GM21717 (cell line): ENCODE results near the gene PROB1.
"Not testable (repeated sequence)": the region's sequence is repeated elsewhere in the genome, so short reads cannot be mapped to it uniquely, and the experiment has no call there.

ENCODE experiments used
- ATAC-seq: cut with Tn5 transposase; IDR thresholded peaks from one replicate; pipeline ENCODE4 v1.9.1; 2021; ENCODE audit warnings: mild to moderate bottlenecking, moderate library complexity; ENCODE audit not compliant: unreplicated experiment

Gene PROB1

GRCh38 chr5:139379626-139380449 is 15.1 kb downstream of the PROB1 start:
- no peak for ATAC-seq

- no peak for ATAC-seq
Measured at GRCh38 chr5:139378941-139379361, 16.0 kb downstream of the PROB1 start.

GRCh38 chr5:139378101-139378825 is 16.6 kb downstream of the PROB1 start:
- no peak for ATAC-seq

- ATAC-seq, result no peak
Measured at GRCh38 chr5:139377226-139377625, 17.7 kb downstream of the PROB1 start.

GRCh38 chr5:139376364-139376763 is 18.5 kb downstream of the PROB1 start:
- no peak for ATAC-seq

GRCh38 chr5:139374909-139375308 is 20.0 kb downstream of the PROB1 start:
- no peak for ATAC-seq

- ATAC-seq, result no peak
Measured at GRCh38 chr5:139371482-139372435, 23.1 kb downstream of the PROB1 start.

- ATAC-seq, result no peak
Measured at GRCh38 chr5:139369181-139369580, 25.7 kb downstream of the PROB1 start.

GRCh38 chr5:139368613-139369012 is 26.3 kb downstream of the PROB1 start:
- ATAC-seq, result no peak

- ATAC-seq, result no peak
Measured at GRCh38 chr5:139364466-139364865, 30.4 kb downstream of the PROB1 start.

- no peak for ATAC-seq
Measured at GRCh38 chr5:139363937-139364336, 31.0 kb downstream of the PROB1 start.

GRCh38 chr5:139361835-139362429 is 33.0 kb downstream of the PROB1 start:
- ATAC-seq, result no peak

GRCh38 chr5:139360384-139360783 is 34.5 kb downstream of the PROB1 start:
- no peak for ATAC-seq

GRCh38 chr5:139358064-139358463 is 36.8 kb downstream of the PROB1 start:
- no peak for ATAC-seq

- not testable (repeated sequence) for ATAC-seq
Measured at GRCh38 chr5:139355900-139356299, 39.0 kb downstream of the PROB1 start.

- ATAC-seq, result no peak
Measured at GRCh38 chr5:139354186-139354585, 40.7 kb downstream of the PROB1 start.

- not testable (repeated sequence) for ATAC-seq
Measured at GRCh38 chr5:139347863-139348262, 47.0 kb downstream of the PROB1 start.

- not testable (repeated sequence) for ATAC-seq
Measured at GRCh38 chr5:139345442-139345841, 49.5 kb downstream of the PROB1 start.

GRCh38 chr5:139344177-139344576 is 50.7 kb downstream of the PROB1 start:
- ATAC-seq, result no peak

- no peak for ATAC-seq
Measured at GRCh38 chr5:139343476-139343875, 51.4 kb downstream of the PROB1 start.

- no peak for ATAC-seq
Measured at GRCh38 chr5:139342423-139342723, 52.5 kb downstream of the PROB1 start.
